Measurements from ENCODE around the gene FIBIN.

FIBIN gene

DNA sequence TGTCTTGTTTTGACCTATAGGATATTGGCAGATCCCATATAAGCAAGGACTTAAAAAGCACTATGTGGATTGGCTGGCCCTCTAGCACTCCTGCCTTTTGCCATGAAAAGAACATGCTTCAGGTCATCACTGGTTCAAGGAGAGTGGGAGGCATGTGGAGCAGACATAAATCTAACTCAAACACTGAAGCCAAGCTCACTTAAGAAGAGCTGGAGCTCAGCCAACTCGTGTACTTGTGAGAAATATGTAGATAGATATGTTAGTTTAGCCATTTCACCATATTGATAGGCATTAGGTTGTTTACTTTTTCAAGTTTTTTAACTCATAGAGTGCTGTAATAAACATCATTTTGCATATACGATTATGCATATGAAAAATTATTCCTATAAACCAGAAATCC, 26.8 kb downstream of the FIBIN start:
- H3K9me3 ChIP-seq (ENCODE audit: control insufficient read depth, insufficient read depth, low read length), result no peaks in the 10 kb centered on the region
- TF ChIP-seq, protein P1, sequence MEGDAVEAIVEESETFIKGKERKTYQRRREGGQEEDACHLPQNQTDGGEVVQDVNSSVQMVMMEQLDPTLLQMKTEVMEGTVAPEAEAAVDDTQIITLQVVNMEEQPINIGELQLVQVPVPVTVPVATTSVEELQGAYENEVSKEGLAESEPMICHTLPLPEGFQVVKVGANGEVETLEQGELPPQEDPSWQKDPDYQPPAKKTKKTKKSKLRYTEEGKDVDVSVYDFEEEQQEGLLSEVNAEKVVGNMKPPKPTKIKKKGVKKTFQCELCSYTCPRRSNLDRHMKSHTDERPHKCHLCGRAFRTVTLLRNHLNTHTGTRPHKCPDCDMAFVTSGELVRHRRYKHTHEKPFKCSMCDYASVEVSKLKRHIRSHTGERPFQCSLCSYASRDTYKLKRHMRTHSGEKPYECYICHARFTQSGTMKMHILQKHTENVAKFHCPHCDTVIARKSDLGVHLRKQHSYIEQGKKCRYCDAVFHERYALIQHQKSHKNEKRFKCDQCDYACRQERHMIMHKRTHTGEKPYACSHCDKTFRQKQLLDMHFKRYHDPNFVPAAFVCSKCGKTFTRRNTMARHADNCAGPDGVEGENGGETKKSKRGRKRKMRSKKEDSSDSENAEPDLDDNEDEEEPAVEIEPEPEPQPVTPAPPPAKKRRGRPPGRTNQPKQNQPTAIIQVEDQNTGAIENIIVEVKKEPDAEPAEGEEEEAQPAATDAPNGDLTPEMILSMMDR (IDR thresholded peaks at IDR 0.05; ENCODE audit: low read depth, low read length, poor library complexity, severe bottlenecking), result no peak
- no peak for TF ChIP-seq EZH2phosphoT487 (IDR thresholded peaks at IDR 0.05; ENCODE audit: borderline replicate concordance, low read length)
- H3K9me2 ChIP-seq (replicated peaks; ENCODE audit: control insufficient read depth, low read length), result no peaks in the 10 kb centered on the region; the same call in 1 of the 2 replicates
- H3F3A ChIP-seq (ENCODE audit: control insufficient read depth, insufficient read depth), result no peaks in the 10 kb centered on the region
- no peak overlapping the region for H3K27ac ChIP-seq (ENCODE audit: low read depth, low read length)
- H3K4me1 ChIP-seq (ENCODE audit: control insufficient read depth, low read length), result no peaks in the 10 kb centered on the region
- no peak overlapping the region for H3K4me2 ChIP-seq (ENCODE audit: low read length)
- no peaks in the 10 kb centered on the region for H3K36me3 ChIP-seq (ENCODE audit: control insufficient read depth, low read length)
- no peaks in the 10 kb centered on the region for H3K79me2 ChIP-seq (ENCODE audit: control insufficient read depth, low read length)
- H3K27me3 ChIP-seq (ENCODE audit: control insufficient read depth, low read length), result no peaks in the 10 kb centered on the region
- H4K20me1 ChIP-seq (ENCODE audit: control insufficient read depth, insufficient read depth, low read depth, low read length), result no peaks in the 10 kb centered on the region
- no peak overlapping the region for H3K4me3 ChIP-seq (ENCODE audit: low read length)

DNA sequence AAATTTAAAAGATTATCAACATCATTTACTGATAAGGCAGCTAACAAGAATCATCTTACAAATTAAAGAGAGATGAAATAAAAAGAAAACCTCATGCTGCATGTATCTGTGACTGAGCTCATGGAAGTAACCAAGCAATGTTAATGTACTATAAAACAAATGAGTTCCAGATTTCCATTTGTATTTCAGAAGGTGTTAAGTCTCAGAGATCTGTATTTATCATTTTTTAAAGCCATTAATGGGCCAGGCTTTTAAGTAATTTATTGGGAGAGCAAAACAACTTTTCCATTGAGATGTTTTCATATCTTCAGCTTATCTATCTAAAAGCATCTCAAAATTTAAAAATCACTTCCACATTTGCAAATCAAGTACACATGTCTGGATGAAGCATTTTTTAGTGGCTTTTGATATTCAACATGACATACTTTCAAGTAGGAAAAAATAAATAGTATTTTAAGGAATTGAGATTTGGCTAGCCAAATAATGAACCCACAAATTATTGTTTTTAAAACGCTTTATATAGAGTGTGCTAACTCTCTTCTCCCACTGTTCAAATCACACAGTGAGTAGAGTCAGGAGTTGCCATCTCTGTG, 28.8 kb downstream of the FIBIN start:
- Histone ChIP-seq H3K27me3 (ENCODE audit: control insufficient read depth, low read length) (no peaks in the 10 kb centered on the region), H3K4me2 (ENCODE audit: low read length) (no peak overlapping the region), H3K9me3 (ENCODE audit: control insufficient read depth, insufficient read depth, low read length) (no peaks in the 10 kb centered on the region), H3K4me1 (ENCODE audit: control insufficient read depth, low read length) (no peaks in the 10 kb centered on the region), H3K79me2 (ENCODE audit: control insufficient read depth, low read length) (no peaks in the 10 kb centered on the region), H3K4me3 (ENCODE audit: low read length) (no peak overlapping the region), H3K9me2 (replicated peaks; ENCODE audit: control insufficient read depth, low read length) (no peaks in the 10 kb centered on the region; the same call in 1 of the 2 replicates), H4K20me1 (ENCODE audit: control insufficient read depth, insufficient read depth, low read depth, low read length) (no peaks in the 10 kb centered on the region), H3K36me3 (ENCODE audit: control insufficient read depth, low read length) (no peaks in the 10 kb centered on the region), H3K27ac (ENCODE audit: low read depth, low read length) (no peak overlapping the region), H3F3A (ENCODE audit: control insufficient read depth, insufficient read depth) (no peaks in the 10 kb centered on the region)
- TF ChIP-seq EZH2phosphoT487 (IDR thresholded peaks at IDR 0.05; ENCODE audit: borderline replicate concordance, low read length), result no peak
- TF ChIP-seq, protein P1 (IDR thresholded peaks at IDR 0.05; ENCODE audit: low read depth, low read length, poor library complexity, severe bottlenecking), result no peak

DNA sequence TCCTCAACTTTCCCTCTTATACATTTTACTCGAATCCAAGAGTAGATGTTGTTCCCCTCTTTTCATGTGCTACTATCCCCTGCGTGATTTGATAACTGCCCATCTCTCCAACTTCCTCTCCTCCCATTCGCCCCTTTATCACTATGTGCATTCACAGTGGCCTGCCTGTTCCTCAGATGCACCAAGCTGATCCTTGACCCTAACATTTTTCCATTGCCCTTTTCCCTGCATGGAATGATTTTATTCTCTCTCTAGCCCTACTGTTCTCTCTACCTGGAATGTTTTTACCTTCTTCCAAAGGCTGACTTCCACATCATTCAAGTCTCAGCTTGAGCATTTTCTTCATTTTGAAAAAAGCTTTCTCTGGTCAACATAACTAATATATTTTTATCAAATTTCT, 31.0 kb downstream of the FIBIN start:
- H4K20me1 ChIP-seq (ENCODE audit: control insufficient read depth, insufficient read depth, low read depth, low read length), result no peaks in the 10 kb centered on the region
- TF ChIP-seq EZH2phosphoT487 (IDR thresholded peaks at IDR 0.05; ENCODE audit: borderline replicate concordance, low read length), result no peak
- TF ChIP-seq, protein P1 (IDR thresholded peaks at IDR 0.05; ENCODE audit: low read depth, low read length, poor library complexity, severe bottlenecking), result no peak
- no peaks in the 10 kb centered on the region for H3K27me3 ChIP-seq (ENCODE audit: control insufficient read depth, low read length)
- H3K9me2 ChIP-seq (replicated peaks; ENCODE audit: control insufficient read depth, low read length), result no peaks in the 10 kb centered on the region; the same call in 1 of the 2 replicates
- H3K9me3 ChIP-seq (ENCODE audit: control insufficient read depth, insufficient read depth, low read length), result no peaks in the 10 kb centered on the region
- H3K79me2 ChIP-seq (ENCODE audit: control insufficient read depth, low read length), result no peaks in the 10 kb centered on the region
- H3K4me2 ChIP-seq (ENCODE audit: low read length), result no peak overlapping the region
- no peaks in the 10 kb centered on the region for H3K36me3 ChIP-seq (ENCODE audit: control insufficient read depth, low read length)
- no peak overlapping the region for H3K4me3 ChIP-seq (ENCODE audit: low read length)
- no peak overlapping the region for H3K27ac ChIP-seq (ENCODE audit: low read depth, low read length)
- H3F3A ChIP-seq (ENCODE audit: control insufficient read depth, insufficient read depth), result no peaks in the 10 kb centered on the region
- no peaks in the 10 kb centered on the region for H3K4me1 ChIP-seq (ENCODE audit: control insufficient read depth, low read length)

Data from DOHH2 (cell line).